Ascending aorta (tissue), 2 donors: ENCODE data around the gene AP2A2. TPM values are rescaled to one million over a fixed set of nuclear protein-coding genes. Genes with fewer than 3 reads are reported as not detected.

ENCODE experiments used
- DNase-seq, 2 donors: peaks; one replicate each; pipeline ENCODE4 v3.0.0-alpha.2; 2019; ENCODE audit warnings: low spot score in 2 of 2
- H3K27ac ChIP-seq, 2 donors: fragments of 200-600 bp; sonication (generic); one replicate each; pipeline ENCODE4 v1.5.1; 2016 to 2017; ENCODE audit warnings: mild to moderate bottlenecking in 1 of 2
- H3K27me3 ChIP-seq: fragments of 200-600 bp; sonication (generic); one replicate; pipeline ENCODE4 v1.5.1; 2017
- H3K36me3 ChIP-seq, 2 donors: fragments of 200-600 bp; sonication (generic); one replicate each; pipeline ENCODE4 v1.5.1; 2016
- H3K4me1 ChIP-seq, 2 donors: fragments of 200-600 bp; sonication (generic); one replicate each; pipeline ENCODE4 v1.5.1; 2016 to 2017; ENCODE audit warnings: mild to moderate bottlenecking in 1 of 2
- H3K4me3 ChIP-seq, 2 donors: fragments of 200-600 bp; sonication (generic); one replicate each; pipeline ENCODE4 v1.5.1; 2016 to 2017; ENCODE audit warnings: mild to moderate bottlenecking in 1 of 2
- H3K9me3 ChIP-seq, 2 donors: fragments of 200-600 bp; sonication (generic); one replicate each; pipeline ENCODE4 v1.5.1; 2016
- CTCF ChIP-seq, 3 experiments: fragments of 200-600 bp in 2 of 3; fragments of 450-650 bp in 1 of 3; sonication (generic) in 2 of 3; IDR thresholded peaks; one replicate each; pipeline ENCODE4 v1.5.1; 2016 to 2019; ENCODE audit warnings: antibody characterized with exemption in 3 of 3, mild to moderate bottlenecking in 1 of 3, moderate library complexity in 1 of 3
- intact Hi-C: fragments of 100-400 bp; cut with DNase I; formaldehyde crosslinking; loops from one replicate; pipeline ENCODE4 v1.15.1; 2023
- total RNA-seq: library from RNA; depleted of rRNA; stranded (reverse); fragments of >200 nt; gene quantifications from one replicate; pipeline ENCODE4 v1.1.0, GENCODE V29; 2016

AP2A2 gene
- total RNA-seq, 1 donor from 2014 or later: 118 TPM

DNA sequence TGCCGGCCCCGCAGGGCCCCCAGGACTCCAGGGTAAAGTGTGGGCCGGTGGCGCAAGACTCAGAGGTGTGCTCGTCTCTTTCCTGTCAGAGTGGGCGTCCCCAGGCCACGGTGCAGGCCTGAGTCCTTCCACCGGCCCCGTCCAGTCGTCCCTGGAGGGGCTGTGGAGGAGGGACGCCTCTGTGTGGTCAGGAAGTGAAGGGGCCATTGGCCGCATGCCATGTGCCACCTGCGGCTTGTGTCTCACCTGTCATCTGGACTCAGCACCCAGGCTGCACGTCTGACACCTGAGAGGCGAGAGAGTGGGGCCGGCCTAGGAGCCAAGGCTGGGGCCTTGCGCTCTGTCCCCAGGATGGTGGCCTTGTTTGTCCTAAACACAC lies 85.6 kb downstream of the AP2A2 start:
- intact Hi-C loops: no loop called here
- TF ChIP-seq CTCF (IDR thresholded peaks at IDR 0.05): no peak
- Histone ChIP-seq H3K9me3 (no peaks in the 10 kb centered on the region), H3K4me3 (no peak overlapping the region), H3K4me1 (no peaks in the 10 kb centered on the region), H3K36me3 (peaks cover 55 to 70% of the 10 kb centered on the region in 2 donors), H3K27me3 (no peaks in the 10 kb centered on the region), H3K27ac (no peak overlapping the region)
- no peak for DNase-seq

GRCh38 chr11:1012291-1012690 lies 86.6 kb downstream of the AP2A2 start:
- no peak for TF ChIP-seq CTCF (IDR thresholded peaks at IDR 0.05)
- Histone ChIP-seq H3K27me3 (no peaks in the 10 kb centered on the region), H3K36me3 (peaks cover 55 to 60% of the 10 kb centered on the region in 2 donors), H3K9me3 (no peaks in the 10 kb centered on the region), H3K27ac (no peak overlapping the region), H3K4me1 (no peaks in the 10 kb centered on the region), H3K4me3 (no peak overlapping the region)
- DNase-seq: no peak
- intact Hi-C loops: no loop called here

- intact Hi-C loops: no loop called here
- H3K4me3 ChIP-seq: no peak overlapping the region
- peaks cover 52 to 53% of the 10 kb centered on the region in 2 donors for H3K36me3 ChIP-seq
- no peaks in the 10 kb centered on the region for H3K9me3 ChIP-seq
- H3K4me1 ChIP-seq: no peaks in the 10 kb centered on the region
- TF ChIP-seq CTCF (IDR thresholded peaks at IDR 0.05): no peak
- no peak overlapping the region for H3K27ac ChIP-seq
- no peaks in the 10 kb centered on the region for H3K27me3 ChIP-seq
- DNase-seq: no peak
Measured at GRCh38 chr11:1012740-1013630, 87.3 kb downstream of the AP2A2 start.

GRCh38 chr11:1013631-1013935 lies 87.9 kb downstream of the AP2A2 start:
- no peak for DNase-seq
- Histone ChIP-seq H3K4me3 (no peak overlapping the region), H3K9me3 (no peaks in the 10 kb centered on the region), H3K4me1 (no peaks in the 10 kb centered on the region), H3K27ac (no peak overlapping the region), H3K27me3 (no peaks in the 10 kb centered on the region), H3K36me3 (peaks cover 47 to 48% of the 10 kb centered on the region in 2 donors)
- intact Hi-C loops: no loop called here
- no peak for TF ChIP-seq CTCF (IDR thresholded peaks at IDR 0.05)

DNA sequence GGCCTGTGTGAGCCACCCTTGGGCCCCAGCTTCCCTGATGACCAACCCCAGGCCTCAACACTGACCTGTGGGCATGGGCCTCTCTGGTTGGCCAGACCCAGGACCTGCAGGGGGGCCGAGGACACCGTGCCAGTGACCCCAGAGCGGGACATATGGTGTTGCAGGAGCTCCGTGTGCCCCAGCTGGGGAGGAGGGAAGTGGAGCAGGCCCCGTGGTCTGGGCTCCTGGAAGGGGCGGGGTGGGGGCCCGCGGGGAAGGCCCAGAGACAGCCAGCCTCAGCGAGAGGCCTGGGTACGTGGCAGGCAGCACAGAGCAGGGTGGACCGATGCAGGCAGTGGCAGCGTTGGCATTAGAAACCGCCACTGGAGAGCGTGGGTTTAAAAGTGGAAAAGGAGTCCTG lies 88.6 kb downstream of the AP2A2 start:
- H3K36me3 ChIP-seq: peaks cover 40 to 42% of the 10 kb centered on the region in 2 donors
- DNase-seq: no peak
- TF ChIP-seq CTCF (IDR thresholded peaks at IDR 0.05): no peak
- H3K27ac ChIP-seq: no peak overlapping the region
- intact Hi-C loops: no loop called here
- no peaks in the 10 kb centered on the region for H3K4me1 ChIP-seq
- no peak overlapping the region for H3K4me3 ChIP-seq
- no peaks in the 10 kb centered on the region for H3K27me3 ChIP-seq
- H3K9me3 ChIP-seq: no peaks in the 10 kb centered on the region
